ENCODE data around the gene APC. TPM values are rescaled to one million over a fixed set of nuclear protein-coding genes. Genes with fewer than 3 reads are reported as not detected.

APC gene
- total and polyA plus RNA-seq, 12 donors, result 3.1 to 47.6 (median 36.6) TPM

DNA sequence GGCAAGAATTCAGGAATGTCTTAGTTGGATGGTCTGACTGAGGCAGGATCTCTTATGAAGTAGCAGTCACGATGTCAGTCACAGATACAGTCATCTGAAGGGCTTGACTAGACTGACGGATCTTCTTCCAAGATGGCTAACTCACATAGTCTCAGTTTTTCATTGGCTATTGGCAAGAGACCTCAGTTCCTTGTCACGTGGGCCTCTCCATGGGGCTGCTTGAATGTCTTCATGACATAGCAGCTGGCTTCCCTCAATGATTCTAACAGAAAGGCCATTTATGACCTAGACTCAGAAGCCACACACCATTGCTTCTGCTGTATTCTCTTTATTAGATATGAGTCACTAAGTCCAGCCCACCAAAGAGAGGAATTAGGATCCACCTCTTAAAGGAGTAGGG, 4.7 kb downstream of the APC start:
- TF ChIP-seq, protein P1, sequence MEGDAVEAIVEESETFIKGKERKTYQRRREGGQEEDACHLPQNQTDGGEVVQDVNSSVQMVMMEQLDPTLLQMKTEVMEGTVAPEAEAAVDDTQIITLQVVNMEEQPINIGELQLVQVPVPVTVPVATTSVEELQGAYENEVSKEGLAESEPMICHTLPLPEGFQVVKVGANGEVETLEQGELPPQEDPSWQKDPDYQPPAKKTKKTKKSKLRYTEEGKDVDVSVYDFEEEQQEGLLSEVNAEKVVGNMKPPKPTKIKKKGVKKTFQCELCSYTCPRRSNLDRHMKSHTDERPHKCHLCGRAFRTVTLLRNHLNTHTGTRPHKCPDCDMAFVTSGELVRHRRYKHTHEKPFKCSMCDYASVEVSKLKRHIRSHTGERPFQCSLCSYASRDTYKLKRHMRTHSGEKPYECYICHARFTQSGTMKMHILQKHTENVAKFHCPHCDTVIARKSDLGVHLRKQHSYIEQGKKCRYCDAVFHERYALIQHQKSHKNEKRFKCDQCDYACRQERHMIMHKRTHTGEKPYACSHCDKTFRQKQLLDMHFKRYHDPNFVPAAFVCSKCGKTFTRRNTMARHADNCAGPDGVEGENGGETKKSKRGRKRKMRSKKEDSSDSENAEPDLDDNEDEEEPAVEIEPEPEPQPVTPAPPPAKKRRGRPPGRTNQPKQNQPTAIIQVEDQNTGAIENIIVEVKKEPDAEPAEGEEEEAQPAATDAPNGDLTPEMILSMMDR (IDR thresholded peaks at IDR 0.05), result no peak
- ATAC-seq (no peak), DNase-seq (no peak)
- Histone ChIP-seq H3K4me3 (no peak overlapping the region), H3K36me3 (no peaks in the 10 kb centered on the region), H3K9me3 (no peaks in the 10 kb centered on the region), H3K27me3 (no peaks in the 10 kb centered on the region), H3K4me1 (peaks cover 0 to 32% (median 22%) of the 10 kb centered on the region in 9 donors), H3K27ac (no peak overlapping the region)
- 83 to 91% methylated on average over 3 of the region's 3 CpGs for WGBS, 2 donors
- intact Hi-C loops (cut with DNase I), result loop anchor here in 1 of 10 donors (5.0 to 10.0 kb wide), 2 partner anchors 35 to 558 kb away; no protein-coding TSS in a partner anchor

DNA sequence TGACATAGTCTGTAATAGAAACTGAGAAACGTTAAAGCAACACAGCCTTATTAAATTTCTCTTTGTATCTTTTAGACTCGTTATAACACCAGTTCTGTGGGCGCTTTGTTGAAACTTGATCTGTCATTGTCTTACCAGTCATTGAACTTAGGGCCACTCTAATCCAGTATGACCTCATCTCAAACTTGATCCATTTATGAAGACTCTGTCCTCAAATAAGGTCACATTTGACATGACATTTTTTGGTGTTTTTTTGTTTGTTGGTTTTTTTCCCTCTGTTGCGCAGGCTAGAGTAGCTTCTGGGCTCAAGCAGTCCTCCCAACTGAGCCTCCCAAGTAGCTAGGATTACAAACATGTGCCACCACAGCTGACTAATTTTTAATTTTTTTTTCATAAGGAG, 5.9 kb downstream of the APC start:
- ATAC-seq (no peak), DNase-seq (no peak)
- Histone ChIP-seq H3K27me3 (no peaks in the 10 kb centered on the region), H3K4me1 (peaks cover 0 to 25% (median 14%) of the 10 kb centered on the region in 9 donors), H3K36me3 (no peaks in the 10 kb centered on the region), H3K27ac (no peak overlapping the region), H3K9me3 (no peaks in the 10 kb centered on the region), H3K4me3 (no peak overlapping the region)
- intact Hi-C loops (cut with DNase I), result loop anchor here in 1 of 10 donors (5.0 to 10.0 kb wide), 2 partner anchors 36 to 559 kb away; no protein-coding TSS in a partner anchor
- TF ChIP-seq, protein P1 (IDR thresholded peaks at IDR 0.05), result no peak
- 96 to 97% methylated on average over 4 of the region's 4 CpGs for whole genome bisulfite sequencing, 2 donors

DNA sequence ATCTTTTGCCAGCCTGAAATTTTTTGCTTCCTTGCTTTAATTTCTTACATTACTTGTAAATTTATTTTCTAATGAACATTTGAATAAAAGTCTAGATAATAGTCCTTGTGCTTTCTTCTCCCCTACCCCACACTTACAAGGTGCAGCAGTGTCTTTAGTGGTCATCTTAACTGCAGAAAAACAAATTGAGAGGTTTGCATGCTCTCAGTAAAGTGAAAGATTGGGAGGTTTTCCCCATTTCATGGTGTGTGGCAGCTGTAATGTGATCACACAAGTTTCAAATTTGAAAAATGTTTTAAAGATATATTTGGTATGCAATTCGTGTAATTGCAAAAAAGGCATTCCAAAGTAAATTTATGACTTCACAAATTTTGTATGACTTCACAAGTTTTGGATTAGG, 14.7 kb downstream of the APC start:
- Histone ChIP-seq H3K4me3 (no peak overlapping the region), H3K9me3 (no peaks in the 10 kb centered on the region), H3K36me3 (no peaks in the 10 kb centered on the region), H3K27me3 (no peaks in the 10 kb centered on the region), H3K4me1 (peaks cover 0 to 16% (median 3%) of the 10 kb centered on the region in 9 donors), H3K27ac (no peak overlapping the region)
- TF ChIP-seq, protein P1 (IDR thresholded peaks at IDR 0.05), result no peak
- WGBS, 2 donors, result 68 to 78% methylated on average over 1 of the region's 1 CpG
- DNase-seq (no peak), ATAC-seq (no peak)
- intact Hi-C loops (cut with DNase I), result loop anchor here in 3 of 10 donors (10.0 kb wide), 2 partner anchors 58 to 578 kb away; no protein-coding TSS in a partner anchor

DNA sequence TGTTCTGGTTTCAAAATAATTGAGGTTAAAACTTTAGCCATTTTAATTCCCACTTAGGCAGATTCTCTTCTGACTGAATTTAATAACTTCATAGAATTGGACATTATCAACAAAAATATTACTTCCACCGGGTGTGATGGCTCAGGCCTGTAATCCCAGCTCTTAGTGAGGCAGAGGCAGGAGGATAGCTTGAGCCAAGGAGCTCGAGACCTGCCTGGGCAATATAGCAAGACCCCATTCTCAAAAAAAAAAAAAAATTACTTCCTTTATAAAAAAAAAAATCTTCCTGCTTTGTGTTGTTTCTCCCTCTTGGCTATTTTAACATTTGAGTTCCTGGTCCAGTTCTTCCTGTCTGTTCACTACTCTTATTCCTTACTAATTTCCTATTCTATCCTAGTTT, 18.0 kb downstream of the APC start:
- TF ChIP-seq, protein P1 (IDR thresholded peaks at IDR 0.05), result no peak
- Histone ChIP-seq H3K9me3 (no peaks in the 10 kb centered on the region), H3K27me3 (no peaks in the 10 kb centered on the region), H3K27ac (no peak overlapping the region), H3K4me1 (peaks cover 0 to 18% (median 6%) of the 10 kb centered on the region in 9 donors), H3K4me3 (no peak overlapping the region), H3K36me3 (peaks cover 0 to 19% (median 6%) of the 10 kb centered on the region in 9 donors)
- DNase-seq (no peak), ATAC-seq (no peak)
- intact Hi-C loops (cut with DNase I), result loop anchor here in 8 of 10 donors (2.0 to 10.0 kb wide), 5 partner anchors 61 to 581 kb away; no protein-coding TSS in a partner anchor
- 86 to 89% methylated on average over 2 of the region's 2 CpGs for WGBS, 2 donors

All from heart right ventricle (tissue), 16 donors.